MCF 10A (cell line): Measurements from ENCODE around the gene ARFGAP3. TPM values are rescaled to one million over a fixed set of nuclear protein-coding genes. Genes with fewer than 3 reads are reported as not detected.

ENCODE experiments used
- BruUV-seq: library from RNA; stranded (reverse); fragments of 400-500 nt; replicated peaks from 2 replicates; lab custom pipeline; 2021; lab: Mats Ljungman, UMichigan
- CTCF ChIA-PET: fragments of 300-600 bp; sonication (Branson Sonifier 250); formaldehyde crosslinking; extraction: SDS; loops from one replicate; lab custom pipeline; 2021; ENCODE audit warnings: antibody characterized with exemption, inconsistent platforms; lab: Yijun Ruan, JAX
- POLR2A ChIA-PET: fragments of 300-600, 350-650 bp; sonication (Branson Sonifier 250); formaldehyde crosslinking; extraction: SDS; loops from one replicate; lab custom pipeline; 2020; ENCODE audit warnings: antibody characterized with exemption, inconsistent platforms; lab: Yijun Ruan, JAX
- DNase-seq: peaks from one replicate; pipeline ENCODE4 v3.0.0-alpha.2; 2018; ENCODE audit not compliant: unreplicated experiment
- H3K27ac Mint-ChIP-seq: one replicate; pipeline ENCODE4 v1.8.0; 2022; ENCODE audit warnings: mild to moderate bottlenecking, low read depth, mixed read lengths; ENCODE audit not compliant: unreplicated experiment
- H3K27me3 Mint-ChIP-seq: one replicate; pipeline ENCODE4 v1.8.0; 2022; ENCODE audit warnings: mixed read lengths; ENCODE audit not compliant: insufficient read depth, unreplicated experiment
- H3K36me3 Mint-ChIP-seq: one replicate; pipeline ENCODE4 v1.8.0; 2022; ENCODE audit warnings: mild to moderate bottlenecking, moderate library complexity, mixed read lengths; ENCODE audit not compliant: insufficient read depth, unreplicated experiment
- H3K4me1 Mint-ChIP-seq: one replicate; pipeline ENCODE4 v1.8.0; 2022; ENCODE audit warnings: mixed read lengths; ENCODE audit not compliant: insufficient read depth, unreplicated experiment
- H3K4me3 Mint-ChIP-seq: one replicate; pipeline ENCODE4 v1.8.0; 2022; ENCODE audit warnings: mild to moderate bottlenecking, moderate library complexity, mixed read lengths; ENCODE audit not compliant: unreplicated experiment
- H3K9me3 Mint-ChIP-seq: one replicate; pipeline ENCODE4 v1.8.0; 2022; ENCODE audit warnings: mixed read lengths; ENCODE audit not compliant: unreplicated experiment
- intact Hi-C: fragments of 100-400 bp; cut with micrococcal nuclease; formaldehyde crosslinking; loops from 2 replicates; pipeline ENCODE4 v1.14.1; 2022
- total RNA-seq: library from RNA; stranded (reverse); gene quantifications from 2 replicates; pipeline ENCODE4 v1.2.3, GENCODE V29; 2022
- TF ChIP-seq, protein P1 (sequence below): fragments of 200-600 bp; IDR thresholded peaks from one replicate; pipeline ENCODE4 v1.8.0; 2022; ENCODE audit warnings: antibody characterized with exemption, mild to moderate bottlenecking; ENCODE audit not compliant: unreplicated experiment

The ARFGAP3 gene
- total RNA-seq, 1 experiment from 2014 or later, result 67.1 TPM

DNA sequence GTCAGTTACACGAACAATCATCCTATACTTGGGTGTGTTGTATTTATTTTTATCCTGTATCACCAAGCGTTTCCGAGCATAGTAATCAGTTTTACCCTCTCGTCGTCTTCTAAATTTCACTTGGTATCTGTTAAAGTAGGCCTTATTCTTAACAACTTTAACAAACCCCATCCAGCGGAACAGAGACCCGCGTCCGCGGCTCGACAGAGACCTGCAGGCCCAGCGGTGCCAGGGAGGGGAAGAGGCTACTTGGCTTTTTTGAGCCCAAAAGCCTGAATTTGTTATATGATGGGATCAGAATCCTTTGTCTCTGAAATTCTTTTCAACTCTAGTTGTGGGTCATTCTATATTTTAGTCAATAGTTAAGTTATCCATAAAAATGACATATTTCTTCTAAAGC lies 79.9 kb downstream of the ARFGAP3 start:
- intact Hi-C loops, result no loop called here
- Mint-ChIP-seq H3K4me1 (no peaks in the 10 kb centered on the region), H3K36me3 (no peaks in the 10 kb centered on the region), H3K4me3 (no peak overlapping the region), H3K27me3 (no peaks in the 10 kb centered on the region), H3K27ac (no peak overlapping the region), H3K9me3 (no peaks in the 10 kb centered on the region)
- ChIA-PET CTCF (interaction anchor here (0.6 kb wide), 1 partner anchor 91 kb away, joined by 3 read pairs; no protein-coding TSS in a partner anchor), POLR2A (no interaction called here)
- no peak for DNase-seq
- no TSS peak for BruUV-seq
- TF ChIP-seq, protein P1, sequence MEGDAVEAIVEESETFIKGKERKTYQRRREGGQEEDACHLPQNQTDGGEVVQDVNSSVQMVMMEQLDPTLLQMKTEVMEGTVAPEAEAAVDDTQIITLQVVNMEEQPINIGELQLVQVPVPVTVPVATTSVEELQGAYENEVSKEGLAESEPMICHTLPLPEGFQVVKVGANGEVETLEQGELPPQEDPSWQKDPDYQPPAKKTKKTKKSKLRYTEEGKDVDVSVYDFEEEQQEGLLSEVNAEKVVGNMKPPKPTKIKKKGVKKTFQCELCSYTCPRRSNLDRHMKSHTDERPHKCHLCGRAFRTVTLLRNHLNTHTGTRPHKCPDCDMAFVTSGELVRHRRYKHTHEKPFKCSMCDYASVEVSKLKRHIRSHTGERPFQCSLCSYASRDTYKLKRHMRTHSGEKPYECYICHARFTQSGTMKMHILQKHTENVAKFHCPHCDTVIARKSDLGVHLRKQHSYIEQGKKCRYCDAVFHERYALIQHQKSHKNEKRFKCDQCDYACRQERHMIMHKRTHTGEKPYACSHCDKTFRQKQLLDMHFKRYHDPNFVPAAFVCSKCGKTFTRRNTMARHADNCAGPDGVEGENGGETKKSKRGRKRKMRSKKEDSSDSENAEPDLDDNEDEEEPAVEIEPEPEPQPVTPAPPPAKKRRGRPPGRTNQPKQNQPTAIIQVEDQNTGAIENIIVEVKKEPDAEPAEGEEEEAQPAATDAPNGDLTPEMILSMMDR, result no peak

DNA sequence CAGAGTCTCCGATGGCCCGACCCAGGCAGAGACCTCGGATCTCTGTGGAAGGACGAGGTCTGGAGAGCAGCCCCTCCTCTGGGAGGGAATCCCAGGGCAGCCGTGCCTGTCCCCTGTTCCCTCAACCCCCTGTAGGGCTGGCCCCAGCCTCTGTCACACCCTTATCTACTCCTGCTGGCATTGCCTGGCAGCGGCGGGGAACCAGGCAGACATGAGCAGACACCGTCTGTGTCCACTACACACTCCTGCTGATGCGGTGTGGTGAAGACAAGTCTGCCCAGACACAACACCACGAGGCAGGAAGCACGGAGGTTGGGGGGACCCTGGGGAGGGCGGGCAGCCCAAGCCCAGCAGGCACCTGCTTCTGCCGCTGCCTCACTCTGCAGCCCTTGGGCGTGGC lies 83.9 kb downstream of the ARFGAP3 start:
- POLR2A ChIA-PET, result no interaction called here
- Mint-ChIP-seq H3K27ac (no peak overlapping the region), H3K9me3 (no peaks in the 10 kb centered on the region), H3K36me3 (no peaks in the 10 kb centered on the region), H3K4me3 (no peak overlapping the region), H3K4me1 (peaks cover 1% of the 10 kb centered on the region), H3K27me3 (no peaks in the 10 kb centered on the region)
- TF ChIP-seq, protein P1, result no peak
- no TSS peak for BruUV-seq
- intact Hi-C loops, result no loop called here
- CTCF ChIA-PET, result no interaction called here
- no peak for DNase-seq

DNA sequence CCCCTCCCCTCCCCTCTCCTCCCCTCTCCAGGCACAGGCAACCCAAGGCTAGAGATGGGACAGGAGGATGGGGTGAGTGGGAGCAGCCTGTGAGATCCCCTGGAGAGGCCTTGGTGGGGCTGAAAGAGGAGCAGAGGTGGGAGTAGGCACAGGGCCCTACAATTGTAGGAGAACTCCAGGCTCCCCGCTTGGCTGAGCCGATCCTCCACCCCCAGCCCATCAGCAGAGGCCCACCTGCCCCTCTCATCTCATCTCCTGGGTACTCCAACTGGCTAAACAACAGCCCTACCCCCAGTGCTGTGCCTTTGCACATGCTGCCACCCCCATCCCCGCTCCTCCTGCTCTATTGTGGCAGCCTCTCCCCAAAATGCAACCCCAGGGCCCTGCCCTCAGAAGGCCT lies 84.4 kb downstream of the ARFGAP3 start:
- intact Hi-C loops, result no loop called here
- Mint-ChIP-seq H3K27me3 (no peaks in the 10 kb centered on the region), H3K36me3 (no peaks in the 10 kb centered on the region), H3K9me3 (no peaks in the 10 kb centered on the region), H3K27ac (no peak overlapping the region), H3K4me1 (peaks cover 5% of the 10 kb centered on the region), H3K4me3 (no peak overlapping the region)
- no TSS peak for BruUV-seq
- ChIA-PET POLR2A (no interaction called here), CTCF (no interaction called here)
- DNase-seq, result no peak
- TF ChIP-seq, protein P1, result no peak

DNA sequence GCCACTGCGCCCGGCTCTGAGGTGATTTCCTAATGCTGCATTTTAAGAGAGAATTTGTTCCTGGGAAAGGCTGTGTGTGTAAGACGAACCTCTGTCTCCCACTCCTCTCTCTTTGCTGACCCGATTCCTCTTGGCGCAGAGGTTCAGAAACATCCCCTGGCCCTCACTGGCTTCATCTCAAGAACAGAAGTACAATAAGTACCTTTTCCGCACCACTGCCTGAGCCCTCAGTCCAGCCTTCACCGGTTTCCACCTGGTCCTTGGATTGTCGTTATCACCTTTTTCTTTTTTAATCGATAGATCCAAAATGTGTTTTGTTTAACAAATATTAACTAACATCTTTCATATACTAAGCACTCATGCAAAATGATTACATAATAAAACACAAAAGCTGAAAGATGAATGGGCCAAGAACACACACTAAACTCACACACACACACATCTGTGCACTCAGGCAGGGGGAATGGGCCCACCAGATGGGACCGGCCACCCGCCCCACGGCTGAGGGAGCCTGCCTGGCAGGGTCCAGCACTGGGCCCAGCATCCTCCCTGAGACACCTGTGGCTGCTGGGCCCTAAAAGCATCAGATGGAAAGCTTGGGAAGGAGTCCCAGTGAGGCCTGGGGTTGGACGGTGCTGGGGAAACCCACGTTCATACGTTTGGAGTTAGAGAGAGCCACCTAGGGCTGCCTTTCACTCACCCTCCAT lies 86.0 kb downstream of the ARFGAP3 start:
- Mint-ChIP-seq H3K36me3 (no peaks in the 10 kb centered on the region), H3K4me3 (no peak overlapping the region), H3K27me3 (no peaks in the 10 kb centered on the region), H3K27ac (peak overlapping the region; percentile 51), H3K4me1 (peaks cover 5% of the 10 kb centered on the region), H3K9me3 (no peaks in the 10 kb centered on the region)
- POLR2A ChIA-PET, result interaction anchor here (0.9 kb wide), 1 partner anchor 10 kb away, joined by 3 read pairs; no protein-coding TSS in a partner anchor
- CTCF ChIA-PET, result no interaction called here
- BruUV-seq, result no TSS peak
- no peak for DNase-seq
- intact Hi-C loops, result no loop called here
- TF ChIP-seq, protein P1, result no peak
